Urinary bladder (tissue), 4 donors: ENCODE data around the gene NUBPL. TPM values are rescaled to one million over a fixed set of nuclear protein-coding genes. Genes with fewer than 3 reads are reported as not detected.

Source experiments
- DNase-seq: peaks from one replicate; pipeline ENCODE4 v3.0.0-alpha.2; 2015; ENCODE audit errors: extremely low spot score
- H3K27ac ChIP-seq: one replicate; pipeline ENCODE4 v1.5.1; 2013; ENCODE audit warnings: low read depth, mild to moderate bottlenecking, moderate library complexity
- H3K36me3 ChIP-seq: one replicate; pipeline ENCODE4 v1.6.1; 2013; ENCODE audit warnings: mild to moderate bottlenecking, moderate library complexity; ENCODE audit not compliant: insufficient read depth
- H3K4me1 ChIP-seq: one replicate; pipeline ENCODE4 v1.6.1; 2013; ENCODE audit warnings: mild to moderate bottlenecking, moderate library complexity; ENCODE audit not compliant: insufficient read depth
- H3K4me3 ChIP-seq: one replicate; pipeline ENCODE4 v1.5.1; 2013; ENCODE audit warnings: low read depth, low read length
- WGBS: extraction: QIAGEN DNeasy Blood & Tissue Kit; methylation state at CpG from one replicate; pipeline ENCODE4 v1.1.7; 2013; 5-methylcytosine and 5-hydroxymethylcytosine counted together
- polyA plus RNA-seq: library from polyadenylated mRNA; stranded (reverse); fragments of 200-250 nt; gene quantifications from one replicate; pipeline ENCODE4 v1.2.3, GENCODE V29; 2013
- total RNA-seq: library from RNA; depleted of rRNA; stranded (reverse); fragments of >200 nt; gene quantifications from one replicate; pipeline ENCODE4 v1.2.3, GENCODE V29; 2014
- donor health status: healthy with polysubstance abuse.
- donor health status: healthy.

The NUBPL gene
- total and polyA plus RNA-seq, 2 donors = 7.2 to 24.6 TPM

DNA sequence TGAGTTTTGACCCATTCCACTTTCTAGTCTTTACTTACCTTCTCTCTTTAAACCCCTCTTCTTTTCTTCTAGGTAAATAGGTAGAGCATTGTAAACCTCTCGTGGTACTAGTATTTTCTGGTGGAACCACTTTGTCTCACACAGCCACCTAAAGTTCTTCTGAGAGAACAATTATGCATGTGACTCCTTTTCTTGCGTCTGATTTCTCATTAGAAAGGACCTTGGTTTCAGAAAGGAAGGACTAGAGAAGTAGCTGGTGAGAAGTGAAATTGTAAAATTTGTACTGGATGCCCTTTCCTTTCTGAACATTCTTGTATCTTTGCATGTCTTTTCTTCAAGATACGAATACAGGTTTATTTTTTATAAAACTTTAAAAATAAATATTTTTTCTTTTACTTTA lies 99.0 kb downstream of the NUBPL start:
- no peak for DNase-seq
- H3K4me3 ChIP-seq = no peak overlapping the region
- H3K4me1 ChIP-seq = no peaks in the 10 kb centered on the region
- WGBS = 90% methylated on average over 3 of the region's 3 CpGs
- H3K36me3 ChIP-seq = no peaks in the 10 kb centered on the region
- H3K27ac ChIP-seq = no peak overlapping the region

- H3K4me1 ChIP-seq = no peaks in the 10 kb centered on the region
- H3K36me3 ChIP-seq = no peaks in the 10 kb centered on the region
- DNase-seq = no peak
- WGBS = 32% methylated on average over 1 of the region's 1 CpG
- H3K4me3 ChIP-seq = no peak overlapping the region
- H3K27ac ChIP-seq = no peak overlapping the region
Observed at GRCh38 chr14:31660728-31661127, 99.5 kb downstream of the NUBPL start.

GRCh38 chr14:31668348-31668747 lies 107.1 kb downstream of the NUBPL start:
- no peak for DNase-seq
- Histone ChIP-seq H3K4me3 (no peak overlapping the region), H3K36me3 (no peaks in the 10 kb centered on the region), H3K27ac (no peak overlapping the region), H3K4me1 (no peaks in the 10 kb centered on the region)
- 93% methylated on average over 8 of the region's 8 CpGs for WGBS

DNA sequence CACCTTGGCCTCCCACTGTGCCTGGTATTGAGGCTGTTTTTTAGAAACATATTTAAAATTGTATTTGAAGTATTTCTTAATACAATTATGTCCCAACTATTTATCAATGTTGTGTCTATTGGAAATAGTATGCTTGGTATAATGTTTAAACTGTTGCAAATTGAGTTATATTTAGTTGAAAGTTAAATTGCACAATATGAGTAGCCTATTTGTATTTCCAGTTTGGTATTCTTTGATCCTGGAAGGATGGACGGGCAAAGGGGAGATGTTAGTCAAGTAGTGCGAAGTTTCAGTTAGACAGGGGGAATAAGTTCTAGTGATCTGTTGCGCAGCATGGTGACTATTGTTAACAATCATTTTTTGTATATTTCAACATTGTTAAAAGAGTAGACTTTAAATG lies 111.5 kb downstream of the NUBPL start:
- no peaks in the 10 kb centered on the region for H3K36me3 ChIP-seq
- no peak overlapping the region for H3K4me3 ChIP-seq
- H3K27ac ChIP-seq = no peak overlapping the region
- WGBS = 82% methylated on average over 3 of the region's 3 CpGs
- H3K4me1 ChIP-seq = no peaks in the 10 kb centered on the region
- DNase-seq = no peak

- no peak overlapping the region for H3K4me3 ChIP-seq
- H3K27ac ChIP-seq = no peak overlapping the region
- DNase-seq = no peak
- no peaks in the 10 kb centered on the region for H3K4me1 ChIP-seq
- 54% methylated on average over 3 of the region's 3 CpGs for WGBS
- no peaks in the 10 kb centered on the region for H3K36me3 ChIP-seq
Observed at GRCh38 chr14:31677052-31677451, 115.8 kb downstream of the NUBPL start.

- Histone ChIP-seq H3K36me3 (no peaks in the 10 kb centered on the region), H3K4me3 (no peak overlapping the region), H3K27ac (no peak overlapping the region), H3K4me1 (no peaks in the 10 kb centered on the region)
- 98% methylated on average over 3 of the region's 3 CpGs for WGBS
- no peak for DNase-seq
Observed at GRCh38 chr14:31677630-31678029, 116.4 kb downstream of the NUBPL start.

DNA sequence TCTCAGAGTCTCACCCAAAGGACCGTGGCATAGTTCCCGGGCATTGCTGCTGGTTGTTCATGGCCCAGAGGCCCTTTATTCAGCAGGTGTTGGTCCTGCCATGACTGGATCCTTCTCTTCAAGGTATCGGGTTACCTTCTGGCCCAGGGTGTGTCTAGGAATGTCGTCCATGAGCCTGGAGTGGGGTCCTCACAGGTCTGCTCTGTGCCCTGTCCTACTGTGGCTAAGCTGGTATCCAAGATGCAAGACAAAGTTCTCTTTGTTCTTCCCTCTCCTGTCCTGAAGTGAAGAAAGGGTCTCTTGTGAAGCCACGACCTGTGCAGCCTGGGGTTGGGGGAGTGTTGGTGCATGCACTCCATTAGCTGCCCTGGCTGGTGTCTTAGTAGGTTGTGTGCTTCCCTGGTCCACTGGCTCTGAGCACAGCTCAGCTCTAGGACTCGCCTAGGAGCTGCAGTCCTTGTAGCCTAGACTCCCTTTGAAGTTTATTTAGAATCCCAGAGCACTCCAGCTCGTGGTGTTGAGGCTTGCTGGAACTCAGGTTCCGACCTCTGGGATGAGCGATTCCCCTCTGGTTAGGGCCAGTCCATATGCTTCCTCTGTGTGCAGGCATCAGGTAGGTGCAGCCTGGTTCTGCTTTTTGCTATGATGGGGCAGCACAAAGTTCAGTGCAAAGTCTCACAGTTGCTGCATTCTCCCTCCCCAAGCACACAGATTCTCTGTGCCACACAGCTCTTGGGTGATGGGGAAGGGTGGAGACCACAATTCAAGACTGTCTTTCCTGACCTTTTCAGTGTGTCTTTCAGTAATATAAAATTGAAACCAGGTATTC lies 117.4 kb downstream of the NUBPL start:
- Histone ChIP-seq H3K27ac (no peak overlapping the region), H3K4me3 (no peak overlapping the region), H3K36me3 (no peaks in the 10 kb centered on the region), H3K4me1 (no peaks in the 10 kb centered on the region)
- 89% methylated on average over 9 of the region's 9 CpGs for WGBS
- no peak for DNase-seq

DNA sequence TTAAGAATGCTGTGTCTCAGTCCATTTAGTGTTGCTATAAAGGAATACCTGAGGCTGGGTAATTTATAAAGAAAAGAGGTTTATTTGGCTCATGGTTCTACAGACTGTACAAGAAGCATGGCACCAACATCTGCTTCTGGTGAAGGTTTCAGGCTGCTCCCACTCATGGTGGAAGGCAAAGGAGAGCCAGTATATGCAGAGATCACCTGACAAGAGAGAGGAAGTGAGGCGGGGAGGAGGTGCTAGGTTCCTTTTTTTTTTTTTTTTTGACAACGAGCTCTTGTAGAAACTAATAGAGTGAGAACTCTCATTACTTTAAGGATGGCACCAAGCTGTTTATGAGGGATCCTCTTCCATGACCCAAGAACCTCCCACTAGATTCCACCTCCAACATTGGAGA lies 121.6 kb downstream of the NUBPL start:
- Histone ChIP-seq H3K4me1 (no peaks in the 10 kb centered on the region), H3K4me3 (no peak overlapping the region), H3K36me3 (no peaks in the 10 kb centered on the region), H3K27ac (no peak overlapping the region)
- 98% methylated on average over 2 of the region's 2 CpGs for WGBS
- no peak for DNase-seq

GRCh38 chr14:31687726-31688125 lies 126.5 kb downstream of the NUBPL start:
- Histone ChIP-seq H3K4me3 (no peak overlapping the region), H3K36me3 (no peaks in the 10 kb centered on the region), H3K27ac (no peak overlapping the region), H3K4me1 (no peaks in the 10 kb centered on the region)
- no peak for DNase-seq
- WGBS = 97% methylated on average over 1 of the region's 1 CpG

- Histone ChIP-seq H3K27ac (no peak overlapping the region), H3K4me1 (no peaks in the 10 kb centered on the region), H3K36me3 (no peaks in the 10 kb centered on the region), H3K4me3 (no peak overlapping the region)
- WGBS = 76% methylated on average over 3 of the region's 3 CpGs
- DNase-seq = no peak
Observed at GRCh38 chr14:31690056-31690455, 128.9 kb downstream of the NUBPL start.

DNA sequence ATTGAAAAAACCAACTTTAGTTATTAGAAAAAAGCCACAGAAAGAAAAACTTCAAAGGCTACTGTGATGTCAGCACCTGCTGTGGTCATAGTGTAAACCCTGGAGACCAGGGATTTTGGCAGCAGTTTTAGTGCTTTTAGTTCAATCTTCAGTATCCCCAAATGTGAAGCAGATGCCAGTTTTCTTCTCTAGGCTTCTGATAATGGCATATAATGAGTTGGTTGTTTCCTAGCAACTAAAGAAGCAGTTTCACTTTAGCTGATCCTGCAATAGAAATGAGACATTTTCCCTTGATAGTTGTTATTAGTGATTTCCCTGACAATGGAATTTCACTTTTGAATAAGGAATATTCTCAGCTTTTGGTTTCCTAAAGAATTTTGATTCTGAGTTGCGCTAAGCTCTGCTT lies 131.2 kb downstream of the NUBPL start:
- no peak for DNase-seq
- H3K27ac ChIP-seq = no peak overlapping the region
- 82% methylated on average over 1 of the region's 1 CpG for WGBS

GRCh38 chr14:31696378-31696777 lies 135.2 kb downstream of the NUBPL start:
- Histone ChIP-seq H3K4me3 (no peak overlapping the region), H3K4me1 (no peaks in the 10 kb centered on the region), H3K36me3 (no peaks in the 10 kb centered on the region), H3K27ac (no peak overlapping the region)
- no peak for DNase-seq
- WGBS = 64% methylated on average over 4 of the region's 4 CpGs

More for the DNA sequence above, 131.2 kb downstream of the NUBPL start:
- Histone ChIP-seq H3K4me3 (no peak overlapping the region), H3K36me3 (no peaks in the 10 kb centered on the region), H3K4me1 (no peaks in the 10 kb centered on the region)

DNA sequence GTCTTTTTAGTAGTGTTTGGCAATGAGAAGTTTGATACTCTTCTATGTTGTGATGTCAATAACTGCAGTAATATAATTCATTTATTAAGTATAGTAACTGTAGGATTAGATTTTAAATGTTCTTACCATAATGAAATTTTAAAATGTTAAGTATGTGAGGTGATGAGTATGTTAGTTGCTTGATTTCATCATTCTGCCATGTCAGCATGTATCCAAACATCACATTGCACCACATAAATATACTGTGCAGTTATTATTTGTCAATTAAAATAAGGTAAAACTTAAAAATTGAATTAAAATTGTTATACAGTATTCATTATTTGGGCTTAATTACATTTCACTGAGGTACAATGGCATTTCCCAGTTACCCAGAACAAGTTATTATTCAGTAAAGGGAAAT lies 138.6 kb downstream of the NUBPL start:
- no peak for DNase-seq
- Histone ChIP-seq H3K36me3 (no peaks in the 10 kb centered on the region), H3K4me3 (no peak overlapping the region), H3K27ac (no peak overlapping the region), H3K4me1 (no peaks in the 10 kb centered on the region)

DNA sequence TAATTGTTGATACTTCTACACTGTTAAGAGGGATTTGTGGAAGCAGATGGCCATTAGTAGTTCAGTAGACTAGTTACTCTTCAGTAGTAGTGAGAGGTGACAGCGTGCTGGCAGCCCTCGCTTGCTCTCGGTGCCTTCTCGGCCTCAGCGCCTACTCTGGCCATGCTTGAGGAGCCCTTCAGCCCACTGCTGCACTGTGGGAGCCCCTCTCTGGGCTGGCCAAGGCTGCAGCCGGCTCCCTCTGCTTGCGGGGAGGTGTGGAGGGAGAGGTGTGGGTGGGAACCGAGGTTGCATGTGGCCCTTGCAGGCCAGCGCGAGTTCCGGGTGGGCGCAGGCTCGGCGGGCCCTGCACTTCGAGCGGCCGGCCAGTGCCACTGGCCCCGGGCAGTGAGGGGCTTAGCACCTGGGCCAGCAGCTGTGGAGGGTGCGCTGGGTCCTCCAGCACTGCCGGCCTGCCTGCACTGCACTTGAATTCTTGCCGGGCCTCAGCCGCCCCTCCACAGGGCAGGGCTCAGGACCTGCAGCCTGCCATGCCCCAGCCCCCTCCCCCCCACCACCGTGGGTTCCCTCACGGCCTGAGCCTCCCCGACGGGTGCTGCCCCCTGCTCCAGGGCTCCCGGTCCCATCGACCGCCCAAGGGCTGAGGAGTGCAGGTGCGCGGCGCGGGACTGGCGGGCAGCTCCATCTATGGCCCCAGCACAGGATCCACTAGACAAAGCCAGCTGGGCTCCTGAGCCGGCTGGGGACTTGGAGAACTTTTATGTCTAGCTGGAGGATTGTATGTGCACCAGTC lies 139.3 kb downstream of the NUBPL start:
- H3K4me3 ChIP-seq = no peak overlapping the region

More for the DNA sequence above, 139.3 kb downstream of the NUBPL start:
- no peaks in the 10 kb centered on the region for H3K36me3 ChIP-seq
- 95% methylated on average over 35 of the region's 35 CpGs for WGBS
- no peak overlapping the region for H3K27ac ChIP-seq
- DNase-seq = no peak
- H3K4me1 ChIP-seq = no peaks in the 10 kb centered on the region
